Lower lobe of right lung (tissue), 2 donors: ENCODE measurements around the gene MTARC1. TPM values are rescaled to one million over a fixed set of nuclear protein-coding genes. Genes with fewer than 3 reads are reported as not detected.
A peak's percentile ranks its signal among the peaks of the same experiment; 100 is the strongest.

Experiments used
- ATAC-seq, 2 donors: fragments of 200-7000 bp; cut with Tn5 transposase; one replicate each; pipeline ENCODE4 v1.9.1; 2020 to 2022; ENCODE audit warnings: mild to moderate bottlenecking in 2 of 2, moderate library complexity in 2 of 2
- DNase-seq: peaks from one replicate; pipeline ENCODE4 v3.0.0-alpha.2; 2020
- H3K27ac ChIP-seq: fragments of 200-600 bp; one replicate; pipeline ENCODE4 v1.8.0; 2022
- H3K27me3 ChIP-seq: fragments of 200-600 bp; one replicate; pipeline ENCODE4 v1.8.0; 2022; ENCODE audit warnings: low read depth
- H3K36me3 ChIP-seq: fragments of 200-600 bp; one replicate; pipeline ENCODE4 v1.8.0; 2022; ENCODE audit warnings: mild to moderate bottlenecking
- H3K4me1 ChIP-seq: fragments of 200-600 bp; one replicate; pipeline ENCODE4 v1.8.0; 2022
- H3K4me3 ChIP-seq: fragments of 200-600 bp; one replicate; pipeline ENCODE4 v1.8.0; 2022; ENCODE audit warnings: mild to moderate bottlenecking
- H3K9me3 ChIP-seq: fragments of 200-600 bp; one replicate; pipeline ENCODE4 v1.8.0; 2022
- intact Hi-C: fragments of 100-400 bp; cut with DNase I; formaldehyde crosslinking; loops from one replicate; pipeline ENCODE4 v1.11.0; 2022
- total RNA-seq: library from RNA; stranded (reverse); fragmentation: NEBNext Ultra II Directional; extraction: Animal tissue kit (Norgen Biotek cat#: 25700); gene quantifications from one replicate; pipeline ENCODE4 v1.2.1, GENCODE V29; 2021
- TF ChIP-seq, protein P1 (sequence below): fragments of 200-600 bp; IDR thresholded peaks from one replicate; pipeline ENCODE4 v1.8.0; 2022; ENCODE audit warnings: antibody characterized with exemption, mild to moderate bottlenecking
- donor health status: DM: no; HTN: yes; CAD: no; lungs with severe emphysema.

Gene MTARC1
- total RNA-seq, 1 donor from 2014 or later: 37.6 TPM

GRCh38 chr1:220797044-220797443 is 10.3 kb downstream of the MTARC1 start:
- H3K27ac ChIP-seq: no peak overlapping the region
- H3K4me3 ChIP-seq: no peak overlapping the region
- intact Hi-C loops: no loop called here
- H3K9me3 ChIP-seq: no peaks in the 10 kb centered on the region
- peaks cover 5% of the 10 kb centered on the region for H3K4me1 ChIP-seq
- peaks cover 30% of the 10 kb centered on the region for H3K36me3 ChIP-seq
- no peaks in the 10 kb centered on the region for H3K27me3 ChIP-seq
- TF ChIP-seq, protein P1, sequence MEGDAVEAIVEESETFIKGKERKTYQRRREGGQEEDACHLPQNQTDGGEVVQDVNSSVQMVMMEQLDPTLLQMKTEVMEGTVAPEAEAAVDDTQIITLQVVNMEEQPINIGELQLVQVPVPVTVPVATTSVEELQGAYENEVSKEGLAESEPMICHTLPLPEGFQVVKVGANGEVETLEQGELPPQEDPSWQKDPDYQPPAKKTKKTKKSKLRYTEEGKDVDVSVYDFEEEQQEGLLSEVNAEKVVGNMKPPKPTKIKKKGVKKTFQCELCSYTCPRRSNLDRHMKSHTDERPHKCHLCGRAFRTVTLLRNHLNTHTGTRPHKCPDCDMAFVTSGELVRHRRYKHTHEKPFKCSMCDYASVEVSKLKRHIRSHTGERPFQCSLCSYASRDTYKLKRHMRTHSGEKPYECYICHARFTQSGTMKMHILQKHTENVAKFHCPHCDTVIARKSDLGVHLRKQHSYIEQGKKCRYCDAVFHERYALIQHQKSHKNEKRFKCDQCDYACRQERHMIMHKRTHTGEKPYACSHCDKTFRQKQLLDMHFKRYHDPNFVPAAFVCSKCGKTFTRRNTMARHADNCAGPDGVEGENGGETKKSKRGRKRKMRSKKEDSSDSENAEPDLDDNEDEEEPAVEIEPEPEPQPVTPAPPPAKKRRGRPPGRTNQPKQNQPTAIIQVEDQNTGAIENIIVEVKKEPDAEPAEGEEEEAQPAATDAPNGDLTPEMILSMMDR: no peak
- ATAC-seq (no peak), DNase-seq (no peak)

GRCh38 chr1:220797553-220797952 is 10.8 kb downstream of the MTARC1 start:
- no peak overlapping the region for H3K27ac ChIP-seq
- DNase-seq: no peak
- H3K4me3 ChIP-seq: no peak overlapping the region
- TF ChIP-seq, protein P1: no peak
- no peaks in the 10 kb centered on the region for H3K4me1 ChIP-seq
- ATAC-seq: no peak
- intact Hi-C loops: no loop called here
- H3K27me3 ChIP-seq: no peaks in the 10 kb centered on the region
- H3K9me3 ChIP-seq: no peaks in the 10 kb centered on the region
- peaks cover 30% of the 10 kb centered on the region for H3K36me3 ChIP-seq

GRCh38 chr1:220798338-220798737 is 11.6 kb downstream of the MTARC1 start:
- ATAC-seq (no peak), DNase-seq (no peak)
- no peaks in the 10 kb centered on the region for H3K9me3 ChIP-seq
- H3K4me1 ChIP-seq: no peaks in the 10 kb centered on the region
- no peaks in the 10 kb centered on the region for H3K27me3 ChIP-seq
- H3K27ac ChIP-seq: no peak overlapping the region
- intact Hi-C loops: no loop called here
- H3K36me3 ChIP-seq: peaks cover 30% of the 10 kb centered on the region
- no peak overlapping the region for H3K4me3 ChIP-seq
- TF ChIP-seq, protein P1: no peak

- intact Hi-C loops: no loop called here
- H3K36me3 ChIP-seq: peaks cover 31% of the 10 kb centered on the region
- TF ChIP-seq, protein P1: no peak
Measured at GRCh38 chr1:220800262-220800661, 13.5 kb downstream of the MTARC1 start.

DNA sequence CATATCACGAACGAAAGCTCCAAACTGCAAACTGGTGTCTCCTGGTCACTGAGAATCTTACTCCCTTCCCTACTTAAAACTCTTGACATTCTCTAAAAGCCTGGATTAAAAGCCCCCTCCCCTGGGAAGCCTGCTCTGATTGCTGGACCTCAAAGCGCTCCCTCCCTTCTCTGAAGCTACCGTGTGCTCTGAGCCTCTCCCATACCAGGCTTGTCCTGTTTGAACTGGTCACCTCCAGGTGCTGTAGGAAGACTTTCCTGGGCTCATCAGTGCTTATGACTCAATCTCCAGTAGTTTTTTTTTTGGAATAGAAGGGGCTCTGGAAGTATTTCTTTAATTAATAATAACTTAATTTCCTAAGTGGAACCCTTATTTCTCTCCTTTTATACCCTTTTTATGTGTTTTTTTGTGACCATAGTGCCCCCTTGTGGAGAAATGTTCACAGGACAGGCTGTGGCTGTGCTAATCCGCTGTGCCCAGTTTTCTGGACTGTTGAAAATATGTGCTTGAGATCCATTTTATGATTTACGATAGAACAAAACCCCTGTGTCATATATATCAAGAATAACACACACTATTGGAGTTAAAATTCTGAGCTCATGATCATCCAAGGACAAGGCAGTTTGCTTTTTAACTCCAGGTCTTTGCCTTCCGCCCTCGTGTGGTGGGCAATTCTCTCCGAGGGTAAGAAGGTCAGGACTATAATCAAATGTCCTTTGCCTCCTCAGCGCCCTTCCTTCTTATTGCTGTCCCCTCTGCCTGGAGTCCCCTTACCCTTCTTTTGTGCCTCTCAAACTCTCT is 16.9 kb downstream of the MTARC1 start:
- DNase-seq (no peak), ATAC-seq (peak; percentile 65 to 77)
- H3K4me3 ChIP-seq: no peak overlapping the region
- no peaks in the 10 kb centered on the region for H3K27me3 ChIP-seq
- no peaks in the 10 kb centered on the region for H3K9me3 ChIP-seq
- intact Hi-C loops: no loop called here
- H3K4me1 ChIP-seq: no peaks in the 10 kb centered on the region
- no peak overlapping the region for H3K27ac ChIP-seq
- TF ChIP-seq, protein P1: peak; percentile 83
- peaks cover 30% of the 10 kb centered on the region for H3K36me3 ChIP-seq

More at GRCh38 chr1:220800262-220800661, 13.5 kb downstream of the MTARC1 start:
- Histone ChIP-seq H3K4me1 (no peaks in the 10 kb centered on the region), H3K27ac (no peak overlapping the region), H3K4me3 (no peak overlapping the region), H3K9me3 (no peaks in the 10 kb centered on the region), H3K27me3 (no peaks in the 10 kb centered on the region)
- DNase-seq (no peak), ATAC-seq (no peak)
